GM19455 (cell line): Measurements from ENCODE around the gene CDH15.
"Not testable (repeated sequence)": the region's sequence is repeated elsewhere in the genome, so short reads cannot be mapped to it uniquely, and the experiment has no call there.

ENCODE experiments used
- ATAC-seq: cut with Tn5 transposase; IDR thresholded peaks from one replicate; pipeline ENCODE4 v1.9.1; 2021; ENCODE audit not compliant: unreplicated experiment

The CDH15 gene

DNA sequence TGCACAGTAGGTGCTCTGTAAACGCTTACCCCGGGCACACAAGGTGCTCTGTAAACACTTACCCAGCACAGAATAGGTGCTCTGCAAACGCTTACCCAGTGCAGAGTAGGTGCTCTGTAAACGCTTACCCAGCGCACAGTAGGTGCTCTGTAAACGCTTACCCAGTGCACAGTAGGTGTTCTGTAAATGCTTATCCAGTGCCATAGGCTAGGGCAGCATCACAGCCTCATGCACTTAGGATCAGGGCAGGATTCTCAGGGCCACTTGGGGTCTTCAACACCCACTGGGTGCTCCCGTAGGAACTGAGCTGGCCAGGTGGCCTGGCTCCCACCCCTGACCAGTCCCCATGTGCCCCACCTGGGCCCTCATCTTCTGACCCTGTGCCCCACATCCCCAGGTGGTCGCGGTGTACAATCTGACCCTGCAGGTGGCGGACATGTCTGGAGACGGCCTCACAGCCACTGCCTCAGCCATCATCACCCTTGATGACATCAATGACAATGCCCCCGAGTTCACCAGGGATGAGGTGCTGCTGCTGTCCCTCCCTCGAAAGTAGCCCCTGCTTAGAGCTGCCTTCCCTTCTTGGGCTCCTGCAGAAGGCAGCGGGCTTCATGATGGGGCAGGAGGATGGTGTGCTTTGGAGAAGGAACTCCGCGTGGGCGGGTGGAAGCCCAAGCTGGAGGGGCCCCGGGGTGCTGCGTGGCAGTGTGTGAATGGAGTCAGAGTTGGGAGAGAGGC lies 15.7 kb downstream of the CDH15 start:
- no peak for ATAC-seq

- ATAC-seq = no peak
These were observed 16.3 kb downstream of the CDH15 start for GRCh38 chr16:89187770-89188392.

- ATAC-seq = not testable (repeated sequence)
These were observed 17.2 kb downstream of the CDH15 start for GRCh38 chr16:89188471-89189357.

DNA sequence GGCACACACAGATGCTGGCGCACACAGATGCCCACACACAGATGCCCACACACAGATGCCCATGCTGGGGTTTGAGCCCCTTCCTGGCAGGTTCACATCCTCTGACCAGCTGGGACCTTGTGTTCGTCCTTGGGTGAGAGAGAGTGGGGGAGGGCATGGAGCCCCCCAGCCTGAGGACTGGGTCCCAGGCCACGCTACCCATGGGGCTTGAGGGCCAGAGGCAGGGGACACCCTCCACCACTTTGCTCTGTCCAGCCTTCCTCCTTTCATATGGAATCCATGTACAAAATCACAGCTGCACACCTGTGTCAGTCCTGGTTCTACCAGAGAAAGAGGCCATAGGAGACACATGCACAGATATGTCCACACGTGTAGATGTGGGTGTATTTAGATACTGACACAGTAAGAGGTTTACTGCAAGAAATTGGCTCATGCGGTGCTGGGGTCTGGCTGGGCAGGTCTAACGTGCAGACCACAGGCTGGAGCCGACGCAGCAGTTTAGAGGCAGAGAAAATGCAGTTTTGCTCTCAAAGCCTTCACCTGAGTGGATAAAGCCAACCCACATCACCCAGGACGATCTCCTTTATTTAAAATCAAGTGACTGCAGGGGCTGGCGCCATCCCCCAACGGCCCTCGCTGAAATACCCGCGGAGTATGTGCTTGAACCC lies 17.9 kb downstream of the CDH15 start:
- no peak for ATAC-seq

DNA sequence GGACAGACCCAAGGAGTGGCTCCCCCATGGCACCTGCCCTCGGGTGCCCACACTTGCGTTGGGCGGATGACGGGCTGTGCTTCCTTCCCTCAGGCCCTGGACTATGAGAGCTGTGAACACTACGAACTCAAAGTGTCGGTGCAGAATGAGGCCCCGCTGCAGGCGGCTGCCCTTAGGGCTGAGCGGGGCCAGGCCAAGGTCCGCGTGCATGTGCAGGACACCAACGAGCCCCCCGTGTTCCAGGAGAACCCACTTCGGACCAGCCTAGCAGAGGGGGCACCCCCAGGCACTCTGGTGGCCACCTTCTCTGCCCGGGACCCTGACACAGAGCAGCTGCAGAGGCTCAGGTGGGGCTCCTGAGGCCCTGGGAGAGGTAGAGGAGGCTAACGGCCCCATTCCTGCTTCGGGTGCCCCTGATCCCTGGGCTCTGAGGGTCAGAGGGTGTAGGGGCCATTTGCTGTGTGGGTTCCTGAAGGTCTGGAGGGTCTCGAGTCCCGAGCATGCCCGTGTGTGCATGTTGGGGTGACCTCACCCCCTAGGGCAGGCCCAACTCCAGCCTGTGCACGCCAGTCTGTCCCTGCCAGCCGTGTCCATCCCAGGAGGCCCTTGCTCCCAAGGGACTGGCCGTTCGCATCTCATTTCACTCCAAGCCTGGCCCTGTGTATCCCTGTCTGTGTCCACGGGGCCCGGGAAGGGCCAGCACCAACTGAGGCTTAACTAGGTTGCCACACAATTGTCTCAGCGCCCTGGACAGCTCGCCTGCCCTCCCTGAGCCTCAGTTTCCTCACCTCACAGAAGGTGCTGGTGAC lies 18.8 kb downstream of the CDH15 start:
- no peak for ATAC-seq

GRCh38 chr16:89191033-89191900 lies 19.7 kb downstream of the CDH15 start:
- no peak for ATAC-seq

GRCh38 chr16:89191901-89192185 lies 20.3 kb downstream of the CDH15 start:
- no peak for ATAC-seq

DNA sequence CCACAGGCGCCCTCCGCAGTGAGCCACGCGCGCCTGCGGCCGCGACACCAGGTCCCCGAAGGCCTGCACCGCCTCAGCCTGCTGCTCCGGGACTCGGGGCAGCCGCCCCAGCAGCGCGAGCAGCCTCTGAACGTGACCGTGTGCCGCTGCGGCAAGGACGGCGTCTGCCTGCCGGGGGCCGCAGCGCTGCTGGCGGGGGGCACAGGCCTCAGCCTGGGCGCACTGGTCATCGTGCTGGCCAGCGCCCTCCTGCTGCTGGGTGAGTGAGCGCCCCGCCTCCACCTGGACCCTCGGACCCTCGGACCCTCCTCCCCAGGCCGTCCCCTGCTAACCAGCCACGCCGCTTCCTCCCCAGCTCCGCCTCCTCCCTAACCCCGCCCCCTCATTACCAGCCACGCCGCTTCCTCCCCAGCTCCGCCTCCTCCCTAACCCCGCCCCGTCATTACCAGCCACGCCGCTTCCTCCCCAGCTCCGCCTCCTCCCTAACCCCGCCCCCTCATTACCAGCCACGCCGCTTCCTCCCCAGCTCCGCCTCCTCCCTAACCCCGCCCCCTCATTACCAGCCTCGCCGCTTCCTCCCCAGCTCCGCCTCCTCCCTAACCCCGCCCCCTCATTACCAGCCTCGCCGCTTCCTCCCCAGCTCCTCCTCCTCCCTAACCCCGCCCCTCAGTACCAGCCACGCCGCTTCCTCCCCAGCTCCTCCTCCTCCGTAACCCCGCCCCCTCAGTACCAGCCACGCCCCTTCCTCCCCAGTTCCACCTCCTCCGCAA lies 20.8 kb downstream of the CDH15 start:
- not testable (repeated sequence) for ATAC-seq

DNA sequence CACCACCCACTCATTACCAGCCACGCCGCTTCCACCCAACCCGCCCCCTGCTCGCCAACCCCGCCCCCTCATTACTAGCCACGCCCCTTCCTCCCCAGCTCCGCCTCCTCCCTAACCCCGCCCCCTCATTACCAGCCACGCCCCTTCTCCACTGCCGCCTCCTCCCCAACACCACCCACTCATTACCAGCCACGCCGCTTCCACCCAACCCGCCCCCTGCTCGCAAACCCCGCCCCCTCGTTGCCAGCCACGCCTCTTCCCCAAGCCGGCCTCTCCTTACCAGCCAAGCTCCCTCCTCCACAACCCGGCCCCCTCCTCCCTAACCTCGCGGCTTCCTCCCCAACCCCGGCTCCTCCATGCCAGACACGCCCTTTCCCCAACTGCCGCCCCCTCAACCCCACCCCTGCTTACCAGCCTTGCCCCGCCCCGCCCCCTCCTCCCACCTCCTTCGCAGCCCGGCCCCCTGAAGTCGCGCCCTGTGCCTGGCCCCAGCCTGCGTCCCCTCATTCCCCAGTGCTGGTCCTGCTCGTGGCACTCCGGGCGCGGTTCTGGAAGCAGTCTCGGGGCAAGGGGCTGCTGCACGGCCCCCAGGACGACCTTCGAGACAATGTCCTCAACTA lies 21.5 kb downstream of the CDH15 start:
- ATAC-seq = no peak

DNA sequence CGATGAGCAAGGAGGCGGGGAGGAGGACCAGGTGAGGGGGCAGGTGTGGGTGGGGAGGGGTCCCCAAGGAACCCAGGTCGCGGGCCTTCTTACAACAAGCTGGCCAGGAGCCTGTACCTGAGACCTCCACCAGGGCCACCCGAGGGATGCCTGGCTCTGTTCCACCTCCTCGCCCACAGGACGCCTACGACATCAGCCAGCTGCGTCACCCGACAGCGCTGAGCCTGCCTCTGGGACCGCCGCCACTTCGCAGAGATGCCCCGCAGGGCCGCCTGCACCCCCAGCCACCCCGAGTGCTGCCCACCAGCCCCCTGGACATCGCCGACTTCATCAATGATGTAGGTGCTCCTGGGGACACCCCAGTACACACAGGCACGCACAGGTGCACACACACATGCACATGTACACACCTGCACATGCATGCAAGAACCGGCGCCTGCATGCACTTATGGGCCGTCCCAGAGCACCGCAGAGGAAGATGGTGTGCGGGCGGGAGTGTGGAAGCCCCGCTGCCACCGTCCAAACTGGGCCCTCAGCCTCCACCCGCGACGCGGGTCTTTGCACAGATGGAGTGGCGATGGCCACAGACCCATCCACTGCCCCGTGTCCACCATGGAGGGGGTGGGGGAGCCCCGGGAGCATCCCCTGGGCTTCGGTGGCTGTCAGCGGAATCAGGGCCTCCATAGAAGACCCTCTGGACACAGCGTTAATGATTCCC lies 22.2 kb downstream of the CDH15 start:
- ATAC-seq = no peak

DNA sequence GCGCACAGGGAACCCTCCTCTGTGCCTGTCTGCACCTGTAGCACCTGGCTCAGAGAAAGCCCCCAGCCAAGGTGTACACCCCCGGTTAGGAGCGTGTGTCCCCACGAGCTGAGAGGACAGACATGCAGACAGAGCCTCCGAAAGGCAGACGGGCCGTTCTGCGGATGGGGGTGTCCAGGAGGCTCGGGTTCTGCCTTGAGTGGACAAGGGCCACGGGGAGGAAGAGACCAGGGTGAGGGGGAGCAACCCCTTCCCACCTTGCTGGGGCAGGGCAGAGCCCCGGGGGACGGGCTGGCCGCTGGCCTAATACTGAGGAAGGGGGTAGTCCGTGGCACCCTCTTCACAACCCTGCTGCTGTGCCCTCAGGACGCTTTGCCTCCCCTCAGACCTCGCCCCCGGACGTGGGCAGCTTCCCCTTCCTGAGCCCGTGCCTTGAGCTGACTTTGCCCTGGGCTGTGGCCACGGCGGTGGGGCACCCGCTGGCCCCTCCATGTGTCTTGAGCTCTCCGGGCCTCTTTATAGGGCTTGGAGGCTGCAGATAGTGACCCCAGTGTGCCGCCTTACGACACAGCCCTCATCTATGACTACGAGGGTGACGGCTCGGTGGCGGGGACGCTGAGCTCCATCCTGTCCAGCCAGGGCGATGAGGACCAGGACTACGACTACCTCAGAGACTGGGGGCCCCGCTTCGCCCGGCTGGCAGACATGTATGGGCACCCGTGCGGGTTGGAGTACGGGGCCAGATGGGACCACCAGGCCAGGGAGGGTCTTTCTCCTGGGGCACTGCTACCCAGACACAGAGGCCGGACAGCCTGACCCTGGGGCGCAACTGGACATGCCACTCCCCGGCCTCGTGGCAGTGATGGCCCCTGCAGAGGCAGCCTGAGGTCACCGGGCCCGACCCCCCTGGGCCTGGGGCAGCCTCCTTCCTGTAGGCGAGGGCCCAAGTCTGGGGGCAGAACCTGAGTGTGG lies 23.1 kb downstream of the CDH15 start:
- ATAC-seq = no peak

DNA sequence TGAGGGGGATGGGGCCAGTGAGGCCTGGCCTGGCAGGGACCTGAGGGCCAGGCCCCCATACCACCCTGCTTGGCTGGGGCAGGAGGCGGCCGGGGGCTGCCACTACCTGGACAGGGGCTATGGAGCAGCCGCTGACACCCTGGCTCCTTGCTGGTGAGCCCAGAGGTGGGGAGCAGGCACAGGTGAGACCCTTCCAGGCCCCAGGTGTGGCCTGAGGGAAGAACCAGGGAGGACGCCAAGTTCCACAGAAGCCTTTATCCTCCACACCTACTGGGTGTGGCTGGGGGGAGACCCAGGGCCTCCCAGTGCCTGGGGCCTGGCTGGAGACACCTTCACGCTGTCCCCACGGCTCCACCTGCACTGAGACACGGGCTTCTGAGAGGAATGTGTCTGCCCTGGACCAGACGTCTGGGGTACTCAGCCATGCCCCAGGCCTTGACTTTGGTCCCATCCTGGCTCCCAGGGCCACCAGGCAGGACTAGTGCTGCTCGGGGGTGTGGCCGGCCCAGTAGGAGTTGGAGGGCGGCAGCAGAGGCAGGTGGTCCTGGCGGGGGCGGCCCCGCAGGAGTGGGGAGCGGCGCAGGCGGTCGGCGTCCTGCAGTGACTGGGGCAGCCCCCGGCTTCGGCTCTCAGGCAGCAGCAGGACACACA lies 24.1 kb downstream of the CDH15 start:
- ATAC-seq = no peak

GRCh38 chr16:89197033-89197632 lies 25.6 kb downstream of the CDH15 start:
- ATAC-seq = no peak

DNA sequence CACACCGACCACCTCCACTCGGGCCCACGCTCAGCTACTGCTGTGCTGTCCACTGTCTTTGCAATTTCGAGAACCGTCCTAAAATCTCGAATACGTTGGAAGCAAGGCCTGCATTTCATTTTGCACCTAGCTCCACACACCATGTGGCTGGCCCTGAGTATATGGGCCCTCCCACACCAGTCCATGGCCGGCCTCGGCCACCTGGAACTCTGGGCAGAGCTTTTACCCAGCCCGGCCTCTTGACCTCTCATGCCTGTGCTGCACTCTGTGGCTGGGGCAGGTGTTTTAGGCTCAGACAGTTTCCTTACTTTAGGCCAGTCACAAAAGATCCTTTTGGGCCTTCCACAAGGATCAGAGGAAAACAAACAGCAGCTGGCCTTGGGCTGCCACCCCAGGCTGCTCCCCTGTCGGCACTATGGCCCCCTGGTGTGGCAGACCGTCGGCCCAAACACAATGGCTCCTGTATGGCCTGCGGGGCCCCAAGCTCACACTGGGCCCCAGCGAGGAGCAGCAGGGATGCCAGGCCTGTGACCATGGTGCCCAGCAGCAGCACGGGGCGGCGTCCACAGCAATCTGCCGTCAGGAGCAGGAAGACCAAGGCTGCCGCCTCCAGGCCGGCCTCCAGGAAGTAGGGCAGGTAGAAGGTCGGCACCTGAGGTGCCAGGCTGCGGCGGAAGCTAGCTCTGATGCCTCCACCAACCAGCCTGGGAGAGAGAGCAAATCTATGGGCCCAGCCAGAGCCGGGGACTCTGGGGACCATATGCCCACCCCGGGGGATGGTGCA lies 26.3 kb downstream of the CDH15 start:
- ATAC-seq = no peak
